HS-5 (cell line): ENCODE data around the gene CTSF.
A peak's percentile ranks its signal among the peaks of the same experiment; 100 is the strongest.
"Not testable (repeated sequence)": the region's sequence is repeated elsewhere in the genome, so short reads cannot be mapped to it uniquely, and the experiment has no call there.

Experiments used
- DNase-seq: peaks from one replicate; pipeline ENCODE4 v3.0.0-alpha.2; 2012; ENCODE audit warnings: low read depth

CTSF gene

GRCh38 chr11:66568124-66568916 is at the start of gene CTSF:
Gene CTSF (minus strand): TSS chr11:66568606. CDS start chr11:66568486, 120 bp downstream.
- peak; percentile 36 for DNase-seq

DNA sequence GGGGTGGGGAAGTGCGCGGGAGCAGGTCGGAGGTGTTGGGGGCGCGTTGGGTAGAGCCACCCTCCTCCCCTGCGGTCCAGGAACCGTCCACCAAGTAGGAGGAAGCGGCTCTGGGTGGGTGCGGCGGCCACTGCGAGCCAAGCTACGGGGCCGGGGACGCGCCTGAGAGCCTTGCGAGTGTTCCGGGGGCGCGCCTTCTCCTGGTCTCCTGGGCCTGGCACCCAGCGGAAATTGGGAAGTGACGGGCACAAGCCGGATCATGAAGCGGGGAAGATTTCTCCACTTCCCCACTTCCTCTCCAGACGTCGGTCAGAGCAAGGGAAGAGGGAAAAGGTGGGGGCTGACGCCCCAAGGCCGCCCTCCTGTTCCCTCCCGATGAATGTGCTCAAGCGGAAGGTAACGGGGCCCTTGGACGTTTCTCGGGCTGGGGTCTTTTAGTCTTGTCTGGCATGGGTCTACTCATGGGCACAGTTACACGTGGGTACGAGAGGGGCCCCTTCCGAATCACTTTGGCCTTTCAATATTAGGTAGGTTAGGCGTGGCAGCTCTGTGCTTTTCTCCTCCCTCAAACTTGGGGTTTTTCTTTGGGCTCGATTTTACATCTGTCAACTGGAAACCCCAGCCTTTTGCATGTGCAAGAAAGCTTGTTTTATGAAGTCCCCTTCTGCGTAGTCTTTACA is 48.9 kb upstream of the CTSF start:
- DNase-seq, result peak; percentile 24

- DNase-seq, result peak; percentile 97
These were observed 48.2 kb upstream of the CTSF start, which contains the start of gene RBM14 for GRCh38 chr11:66616379-66617154. Gene RBM14 (plus strand): TSS chr11:66616630. CDS start chr11:66616721, 91 bp downstream.

DNA sequence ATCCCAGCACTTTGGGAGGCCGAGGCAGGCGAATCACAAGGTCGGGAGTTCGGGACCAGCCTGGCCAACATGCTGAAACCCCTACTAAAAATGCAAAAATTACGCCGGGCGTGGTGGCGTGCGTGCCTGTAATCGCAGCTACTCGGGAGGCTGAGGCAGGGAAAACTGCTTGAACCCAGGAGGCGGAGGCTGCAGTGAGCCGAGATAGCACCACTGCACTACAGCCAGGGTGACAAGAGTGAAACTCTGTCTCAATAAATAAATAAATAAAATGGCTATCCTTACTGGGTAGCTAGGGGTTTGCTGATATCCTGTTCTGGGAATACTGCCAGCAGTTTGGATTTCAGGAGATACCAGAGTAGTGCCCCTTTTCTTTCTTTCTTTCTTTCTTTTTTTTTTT is 45.7 kb upstream of the CTSF start:
- DNase-seq, result no peak

GRCh38 chr11:66612458-66612857 is 44.1 kb upstream of the CTSF start:
- DNase-seq, result no peak

DNA sequence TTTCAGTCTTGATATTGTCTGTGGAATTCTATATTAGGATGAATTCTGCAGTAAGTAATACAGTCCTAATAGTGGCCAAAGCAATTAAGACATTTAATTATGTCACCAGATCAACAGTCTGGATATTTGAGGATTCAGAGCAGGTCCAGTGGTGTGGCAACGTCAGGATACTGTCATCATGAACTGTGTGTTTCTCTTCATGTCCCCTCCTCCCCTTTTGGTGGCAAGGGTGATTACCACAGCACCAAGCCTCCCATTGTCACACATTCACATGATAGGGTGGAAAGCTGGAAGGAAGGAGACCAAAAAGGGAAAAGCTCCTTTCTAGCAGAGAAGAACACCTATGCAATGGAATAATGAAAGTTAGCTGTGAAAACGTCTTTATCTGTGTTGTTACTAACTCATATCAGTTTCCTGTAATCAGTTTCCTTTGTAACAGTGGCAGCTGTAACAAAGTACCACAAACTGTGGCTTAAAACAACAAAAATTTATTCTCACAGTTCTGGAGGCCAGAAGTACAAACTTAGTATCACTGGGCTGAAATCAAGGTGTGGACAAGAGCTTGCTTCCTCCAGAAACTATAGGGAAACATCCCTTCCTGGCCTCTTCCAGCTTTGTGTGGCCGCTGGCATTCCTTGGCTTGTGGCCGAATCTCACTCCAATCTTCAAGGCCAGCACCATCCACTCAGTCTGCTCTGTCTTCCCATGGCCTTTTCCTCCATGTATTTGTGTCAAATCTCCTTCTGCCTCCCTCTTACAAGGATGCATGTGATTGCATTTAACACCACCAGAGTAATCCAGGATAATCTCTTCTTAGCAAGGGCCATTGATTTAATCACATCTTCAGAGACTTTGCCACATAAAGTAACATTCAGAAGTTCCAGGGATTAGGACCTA is 41.6 kb upstream of the CTSF start:
- no peak for DNase-seq

DNA sequence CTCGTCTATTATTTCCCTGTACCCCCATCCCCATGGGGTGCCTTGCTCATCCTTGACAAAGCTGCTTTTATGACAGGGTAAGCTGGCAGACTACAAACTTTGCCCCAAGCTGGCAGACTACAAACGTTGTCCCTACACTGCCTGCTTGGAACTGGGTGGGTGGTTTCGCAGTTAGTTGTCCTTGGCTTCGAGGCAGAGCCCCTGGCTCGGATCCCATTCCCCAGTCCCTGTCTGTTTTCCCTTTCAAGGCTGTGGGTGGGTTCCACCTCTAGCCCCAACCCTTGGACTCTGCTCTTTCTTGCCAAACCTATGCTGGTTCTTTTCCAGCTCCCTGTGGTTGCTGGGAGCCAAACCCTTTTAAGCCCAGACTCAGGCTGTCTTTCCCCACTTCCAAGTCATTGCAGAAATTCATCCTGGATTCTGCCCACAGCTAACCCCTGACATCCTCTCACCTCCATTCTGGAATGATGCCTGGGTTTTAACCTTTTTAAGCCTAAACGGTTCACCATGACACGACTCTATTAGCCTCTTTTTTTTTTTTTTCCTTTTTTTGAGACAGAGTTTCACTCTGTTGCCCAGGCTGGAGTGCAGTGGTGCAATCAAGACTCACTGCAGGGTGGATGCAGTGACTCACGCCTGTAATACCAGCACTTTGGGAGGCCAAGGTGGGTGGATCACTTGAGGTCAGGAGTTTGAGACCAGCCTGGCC is 38.9 kb upstream of the CTSF start:
- peak; percentile 15 for DNase-seq

- not testable (repeated sequence) for DNase-seq
These were observed 38.2 kb upstream of the CTSF start for GRCh38 chr11:66606608-66607007.

GRCh38 chr11:66604155-66604554 is 35.7 kb upstream of the CTSF start:
- no peak for DNase-seq

- no peak for DNase-seq
These were observed 34.7 kb upstream of the CTSF start for GRCh38 chr11:66603072-66603471.

GRCh38 chr11:66600631-66601233 is 32.3 kb upstream of the CTSF start:
- no peak for DNase-seq

DNA sequence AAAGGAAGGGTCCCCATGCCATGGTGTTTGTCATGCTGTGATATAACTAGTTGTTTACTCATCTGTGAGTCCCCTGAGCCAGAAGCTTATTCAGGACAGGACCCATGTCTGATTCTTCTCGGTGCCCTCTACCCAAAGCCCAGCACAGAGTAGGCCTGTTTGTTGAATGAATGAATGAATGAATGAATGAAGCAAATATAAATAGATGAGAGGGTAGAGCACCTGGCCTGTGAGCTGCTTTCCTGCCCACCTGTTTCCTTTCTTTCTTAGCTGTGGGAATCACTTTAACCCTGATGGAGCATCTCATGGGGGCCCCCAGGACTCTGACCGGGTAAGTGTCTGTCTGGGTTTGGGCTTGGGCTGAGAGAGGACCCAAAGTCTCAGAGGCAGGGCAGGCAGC is 31.8 kb upstream of the CTSF start:
- no peak for DNase-seq

DNA sequence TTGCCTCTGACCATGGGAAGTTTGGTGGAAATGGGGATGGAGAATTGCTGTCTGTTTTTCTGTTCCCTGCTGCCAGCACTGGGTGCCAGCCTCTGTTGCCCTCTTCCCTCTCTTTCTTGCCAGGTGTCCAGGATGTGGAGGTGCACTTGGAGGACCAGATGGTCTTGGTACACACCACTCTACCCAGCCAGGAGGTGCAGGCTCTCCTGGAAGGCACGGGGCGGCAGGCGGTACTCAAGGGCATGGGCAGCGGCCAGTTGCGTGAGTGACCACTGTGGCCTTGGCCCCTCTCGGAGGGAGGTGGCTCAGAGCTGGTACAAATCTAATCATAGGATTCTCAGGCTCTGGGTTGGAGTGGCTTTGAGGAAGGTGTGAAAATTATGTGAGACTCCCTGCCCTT is 30.6 kb upstream of the CTSF start:
- DNase-seq, result no peak

GRCh38 chr11:66595245-66595904 is 27.0 kb upstream of the CTSF start:
- DNase-seq, result no peak

- DNase-seq, result no peak
These were observed 25.2 kb upstream of the CTSF start for GRCh38 chr11:66593650-66594049.

GRCh38 chr11:66593303-66593635 is 24.9 kb upstream of the CTSF start:
- no peak for DNase-seq

GRCh38 chr11:66592457-66593302 is 24.3 kb upstream of the CTSF start, which contains the start of the genes CCDC87 and CCS:
Gene CCDC87 (minus strand): TSS chr11:66593063. CDS start chr11:66593015, 48 bp downstream.
Gene CCS (plus strand): TSS chr11:66593185. CDS start chr11:66593262, 77 bp downstream.
- DNase-seq, result peak; percentile 67

DNA sequence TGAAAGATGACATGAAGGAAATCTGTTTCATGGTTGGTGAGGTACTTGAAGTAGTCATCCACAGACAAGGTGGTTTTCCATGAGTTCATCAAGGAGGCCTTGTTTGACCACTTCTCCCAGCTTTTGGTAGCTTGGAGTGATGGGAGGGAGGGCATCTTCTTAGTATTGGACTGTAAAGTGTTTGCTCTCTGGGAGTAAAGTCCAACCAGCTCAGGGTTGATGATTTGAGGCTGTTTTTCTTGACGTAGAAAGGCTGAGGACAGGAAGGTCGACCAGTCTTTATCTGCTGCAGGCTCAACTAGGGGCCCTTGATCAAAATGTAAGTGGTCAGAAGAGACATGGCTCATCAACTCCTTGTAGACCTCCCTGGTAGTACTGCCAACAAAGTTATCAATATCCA is 22.8 kb upstream of the CTSF start:
- DNase-seq, result no peak
